Activated CD8-positive, alpha-beta memory T cell treated with anti-CD3 and anti-CD28 coated beads for 36 hours (primary cell): ENCODE measurements around the gene RPP30. TPM values are rescaled to one million over a fixed set of nuclear protein-coding genes. Genes with fewer than 3 reads are reported as not detected.
"Not testable (repeated sequence)": the region's sequence is repeated elsewhere in the genome, so short reads cannot be mapped to it uniquely, and the experiment has no call there.

Source experiments
- CTCF ChIA-PET: fragments of 350-600 bp; sonication (Branson Sonifier 250); formaldehyde crosslinking; loops from one replicate; lab custom pipeline; 2021; ENCODE audit warnings: antibody characterized with exemption; lab: Charles Lee
- POLR2A ChIA-PET: fragments of 350-600 bp; sonication (Branson Sonifier 250); formaldehyde crosslinking; loops from one replicate; lab custom pipeline; 2021; ENCODE audit warnings: antibody characterized with exemption; lab: Charles Lee
- total RNA-seq, 2 experiments: library from RNA; stranded (reverse); gene quantifications; one replicate each; pipeline ENCODE4 v1.2.3, GENCODE V29; 2021

The RPP30 gene
- total RNA-seq, 2 experiments from 2014 or later = 107 to 112 TPM

GRCh38 chr10:90929179-90929578 is 57.4 kb downstream of the RPP30 start:
- ChIA-PET POLR2A (no interaction called here), CTCF (no interaction called here)

GRCh38 chr10:90930070-90930837 is 58.5 kb downstream of the RPP30 start:
- CTCF ChIA-PET = no interaction called here
- POLR2A ChIA-PET = interaction anchor here (0.5 kb wide), 1 partner anchor 18 kb away, joined by 4 read pairs; no protein-coding TSS in a partner anchor

- CTCF ChIA-PET = no interaction called here
- POLR2A ChIA-PET = no interaction called here
These were observed 59.4 kb downstream of the RPP30 start for GRCh38 chr10:90930971-90931871.

GRCh38 chr10:90935581-90936275 is 64.0 kb downstream of the RPP30 start:
- CTCF ChIA-PET = interaction anchor here (0.8 kb wide), 1 partner anchor 13 kb away, joined by 4 read pairs; no protein-coding TSS in a partner anchor
- POLR2A ChIA-PET = no interaction called here

GRCh38 chr10:90936276-90936659 is 64.5 kb downstream of the RPP30 start:
- POLR2A ChIA-PET = no interaction called here
- CTCF ChIA-PET = interaction anchor here (0.8 kb wide), 1 partner anchor 13 kb away, joined by 4 read pairs; no protein-coding TSS in a partner anchor

GRCh38 chr10:90937645-90938258 is 66.0 kb downstream of the RPP30 start:
- ChIA-PET POLR2A (no interaction called here), CTCF (interaction anchor here (0.5 kb wide), 1 partner anchor 71 kb away, joined by 3 read pairs; no protein-coding TSS in a partner anchor)

- ChIA-PET POLR2A (no interaction called here), CTCF (no interaction called here)
These were observed 67.3 kb downstream of the RPP30 start for GRCh38 chr10:90939116-90939515.

- CTCF ChIA-PET = no interaction called here
These were observed 67.9 kb downstream of the RPP30 start for GRCh38 chr10:90939648-90940047.

GRCh38 chr10:90942980-90943379 is 71.2 kb downstream of the RPP30 start:
- CTCF ChIA-PET = not testable (repeated sequence)

More at GRCh38 chr10:90939648-90940047, 67.9 kb downstream of the RPP30 start:
- POLR2A ChIA-PET = no interaction called here

GRCh38 chr10:90944749-90945148 is 73.0 kb downstream of the RPP30 start:
- ChIA-PET CTCF (no interaction called here), POLR2A (no interaction called here)

More at GRCh38 chr10:90942980-90943379, 71.2 kb downstream of the RPP30 start:
- POLR2A ChIA-PET = interaction anchor here (0.7 kb wide), 1 partner anchor 61 kb away, joined by 5 read pairs; no protein-coding TSS in a partner anchor

- ChIA-PET POLR2A (no interaction called here), CTCF (no interaction called here)
These were observed 73.8 kb downstream of the RPP30 start for GRCh38 chr10:90945491-90946070.

- ChIA-PET POLR2A (no interaction called here), CTCF (interaction anchor here (1.1 kb wide), 1 partner anchor 8 kb away, joined by 6 read pairs; no protein-coding TSS in a partner anchor)
These were observed 75.5 kb downstream of the RPP30 start for GRCh38 chr10:90947030-90947960.

Other genes with a start within 250 kb of the RPP30 start
- gene HTR7, start 13.9 kb upstream of the RPP30 start, total RNA-seq = not detected
- not detected for gene ANKRD1, start 49.1 kb downstream of the RPP30 start, total RNA-seq